NCI-H2227 treated with DMSO at 0.1 percent for 48 hours (cell line): ENCODE data around the gene RAD51B.
A peak's percentile ranks its signal among the peaks of the same experiment; 100 is the strongest.
"Not testable (repeated sequence)": the region's sequence is repeated elsewhere in the genome, so short reads cannot be mapped to it uniquely, and the experiment has no call there.

Source experiments
- DNase-seq: peaks from one replicate; lab custom pipeline; 2025; lab: John Stamatoyannopoulos, UW

RAD51B gene

DNA sequence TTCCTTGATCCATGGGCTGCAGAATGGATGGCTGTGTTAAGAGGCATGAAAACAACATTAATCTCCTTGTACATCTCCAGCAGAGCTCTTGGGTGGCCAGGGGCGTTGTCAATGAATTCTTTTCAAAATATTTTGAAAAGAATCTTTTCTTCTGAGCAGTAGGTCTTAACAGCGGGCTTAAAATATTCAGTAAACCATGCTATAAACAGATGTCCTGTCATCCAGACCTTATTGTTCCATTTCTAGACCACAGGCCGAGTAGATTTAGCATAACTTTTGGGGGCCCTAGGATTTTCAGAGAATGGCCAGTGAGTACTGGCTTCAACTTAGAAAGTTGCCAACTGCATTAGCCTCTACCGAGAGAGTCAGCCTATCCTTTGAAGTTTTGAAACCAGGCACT, 130.2 kb downstream of the RAD51B start:
- DNase-seq: no peak

DNA sequence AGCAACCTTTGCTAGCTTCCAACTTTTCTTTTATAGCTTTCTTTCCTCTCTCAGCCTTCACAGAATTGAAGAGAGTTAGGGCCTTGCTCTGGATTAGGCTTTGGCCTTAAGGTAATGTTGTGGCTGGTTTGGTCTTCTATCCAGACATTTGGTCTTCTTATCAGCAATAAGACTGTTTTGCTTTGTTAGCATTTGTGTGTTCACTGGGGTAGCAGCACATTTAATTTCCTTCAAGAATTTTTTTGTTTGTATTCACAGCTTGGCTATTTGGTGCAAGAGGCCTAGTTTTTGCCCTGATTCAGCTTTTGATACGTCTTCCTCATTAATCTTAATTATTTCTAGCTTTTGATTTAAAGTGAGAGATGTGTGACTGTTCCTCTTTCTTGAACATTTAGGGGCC, 130.8 kb downstream of the RAD51B start:
- DNase-seq: no peak

DNA sequence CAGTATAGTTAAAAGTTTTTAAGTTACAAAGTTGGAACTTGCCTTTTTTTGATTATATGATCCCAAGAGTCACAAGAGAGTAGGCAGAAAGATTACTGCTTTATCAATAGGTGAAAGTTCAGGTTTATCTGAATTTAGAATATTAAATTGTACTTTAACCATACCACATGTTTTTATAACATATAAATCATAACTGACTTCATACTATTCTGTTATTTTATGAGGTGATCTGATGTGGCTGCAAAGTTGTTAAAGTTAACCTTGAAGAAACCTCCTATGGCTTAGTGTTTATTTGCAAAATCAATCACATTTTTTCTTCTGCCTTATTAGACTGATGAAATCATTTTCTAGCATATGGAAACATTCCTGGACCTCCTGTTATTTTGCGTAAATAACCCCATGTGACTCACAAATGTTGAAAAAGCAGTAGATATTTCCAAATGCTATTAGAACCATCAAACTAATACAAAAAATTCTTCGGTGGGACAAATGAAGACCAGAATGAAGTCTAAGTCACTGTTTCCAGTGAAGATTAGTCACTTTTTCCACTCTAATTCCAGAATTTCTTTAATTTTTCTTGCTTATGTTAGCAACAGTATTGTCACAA, 132.1 kb downstream of the RAD51B start:
- no peak for DNase-seq

DNA sequence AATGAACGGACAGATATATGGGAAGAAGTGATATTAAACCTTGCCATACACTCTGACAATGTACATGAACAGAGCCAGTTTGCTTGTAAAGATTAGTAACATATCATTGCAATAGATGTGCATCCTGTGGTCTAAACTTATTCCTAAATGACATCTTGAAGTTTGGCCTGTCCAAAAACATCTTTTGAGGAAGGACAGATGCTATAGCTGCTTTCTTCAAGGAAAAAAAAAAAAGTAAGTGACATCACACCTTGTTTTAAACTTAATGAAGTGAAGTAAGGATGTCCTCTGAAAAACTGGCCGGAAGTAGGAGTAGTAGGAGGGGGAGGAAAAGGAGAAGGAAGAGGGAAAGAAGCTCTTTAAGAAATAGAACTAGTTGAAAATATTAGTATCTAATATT, 132.8 kb downstream of the RAD51B start:
- DNase-seq: no peak

DNA sequence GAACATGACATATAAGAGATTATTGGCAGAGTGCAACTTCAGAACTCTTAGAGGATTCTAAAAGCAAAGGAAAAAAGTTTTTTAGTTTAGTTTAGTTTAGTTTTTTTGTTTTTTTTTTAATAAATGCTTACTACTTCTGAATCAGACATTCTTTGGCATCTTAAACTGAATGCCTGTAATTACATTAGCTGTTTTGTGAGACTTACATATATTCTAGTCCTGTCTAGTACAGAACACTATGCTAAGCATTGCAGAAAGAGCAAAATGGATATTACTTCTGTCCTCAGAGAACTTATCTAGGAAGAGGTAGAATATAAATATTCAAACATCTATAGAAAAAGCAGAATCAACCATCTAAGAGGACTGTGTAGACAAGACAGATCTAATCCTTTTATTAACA, 133.2 kb downstream of the RAD51B start:
- DNase-seq: no peak

DNA sequence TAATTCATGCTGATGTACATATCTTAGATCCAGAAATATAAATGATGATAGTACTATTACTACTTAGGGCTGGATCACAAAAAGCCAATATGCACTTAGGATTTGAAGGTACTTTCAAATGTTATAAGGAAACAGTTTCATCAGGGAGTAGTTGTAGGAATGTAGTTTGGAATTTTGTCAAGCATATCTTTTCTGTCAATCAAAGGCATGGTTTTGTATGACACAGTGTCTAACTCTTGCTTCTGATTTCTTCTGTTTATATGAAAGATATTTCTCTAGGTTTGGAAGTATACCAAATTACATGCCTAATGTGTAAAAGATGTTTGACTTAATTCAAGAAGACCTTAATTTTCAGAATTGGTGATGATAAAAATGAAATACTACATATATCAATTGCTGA, 135.7 kb downstream of the RAD51B start:
- DNase-seq: no peak

DNA sequence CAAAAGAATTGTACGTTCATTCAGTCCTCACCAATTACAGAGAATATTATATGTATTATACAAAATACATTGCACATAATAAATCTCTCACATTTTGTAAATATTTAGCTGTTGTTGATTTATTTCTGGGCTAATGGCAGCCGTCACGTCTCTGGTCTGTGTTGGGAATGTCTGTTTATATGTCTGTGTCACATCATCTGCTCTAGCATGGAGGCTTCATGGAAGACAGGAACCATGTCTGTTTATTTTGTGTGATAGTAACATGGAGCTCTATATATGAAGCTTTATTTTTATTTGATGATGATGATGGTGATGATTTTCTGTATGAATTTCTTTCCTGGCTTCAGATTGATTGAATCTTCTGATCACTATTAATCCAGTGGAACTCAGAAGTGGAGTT, 138.4 kb downstream of the RAD51B start:
- DNase-seq: no peak

DNA sequence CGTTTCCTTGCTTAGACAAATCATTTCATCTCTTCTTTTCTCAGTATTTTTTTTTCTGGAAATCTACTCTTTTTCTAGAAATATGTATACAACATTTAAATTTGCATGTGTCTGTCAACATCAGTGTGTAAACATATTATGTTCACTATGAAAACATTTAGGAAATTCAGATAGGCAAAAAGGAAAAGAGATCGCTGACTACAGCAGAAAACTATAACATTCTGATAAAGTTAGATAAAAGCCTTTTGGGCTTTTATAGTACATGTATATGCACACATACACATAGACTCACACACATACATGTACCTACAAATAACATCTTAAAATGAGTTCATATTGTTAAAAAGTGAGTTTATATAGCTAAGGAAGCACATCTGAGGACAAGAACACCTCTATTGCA, 142.1 kb downstream of the RAD51B start:
- DNase-seq: no peak

DNA sequence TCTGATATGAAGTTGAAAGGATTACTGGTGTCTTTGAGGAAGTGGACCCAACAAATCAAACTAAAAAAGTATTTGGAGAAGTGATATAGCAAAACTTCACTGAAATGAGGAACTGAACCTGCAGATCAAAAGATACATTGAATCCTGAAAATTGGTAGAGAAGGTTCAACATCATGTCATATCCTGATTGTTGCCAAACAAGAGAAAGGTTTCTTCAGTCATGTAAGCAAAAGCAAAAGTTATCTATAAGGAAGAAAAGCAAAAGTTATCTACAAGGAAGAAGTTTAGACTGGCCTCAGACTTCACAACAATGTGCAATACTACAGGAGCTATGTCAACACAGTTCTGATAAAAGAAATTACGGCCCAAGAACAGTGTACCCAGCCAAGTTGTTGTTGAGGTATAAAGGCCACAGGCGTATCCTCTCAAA, 142.7 kb downstream of the RAD51B start:
- no peak for DNase-seq

DNA sequence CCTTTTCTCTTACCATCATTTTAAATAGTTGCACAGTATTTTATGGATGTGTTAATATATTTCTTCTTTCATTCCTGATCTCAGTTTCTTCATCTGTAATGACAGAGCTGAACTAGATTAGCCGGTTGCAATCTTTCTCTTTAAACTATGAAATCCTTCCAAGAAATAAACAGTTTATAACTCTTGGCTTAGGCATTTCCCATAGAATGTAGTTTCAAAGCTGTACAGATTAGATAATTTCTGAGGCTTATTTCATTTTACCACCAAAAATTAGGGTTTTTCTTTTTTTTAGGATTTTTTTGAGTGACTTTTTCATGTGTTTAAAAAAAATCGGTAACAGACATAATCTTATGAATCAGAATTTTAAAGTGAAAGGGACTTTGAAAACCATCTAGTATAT, 144.0 kb downstream of the RAD51B start:
- DNase-seq: no peak

DNA sequence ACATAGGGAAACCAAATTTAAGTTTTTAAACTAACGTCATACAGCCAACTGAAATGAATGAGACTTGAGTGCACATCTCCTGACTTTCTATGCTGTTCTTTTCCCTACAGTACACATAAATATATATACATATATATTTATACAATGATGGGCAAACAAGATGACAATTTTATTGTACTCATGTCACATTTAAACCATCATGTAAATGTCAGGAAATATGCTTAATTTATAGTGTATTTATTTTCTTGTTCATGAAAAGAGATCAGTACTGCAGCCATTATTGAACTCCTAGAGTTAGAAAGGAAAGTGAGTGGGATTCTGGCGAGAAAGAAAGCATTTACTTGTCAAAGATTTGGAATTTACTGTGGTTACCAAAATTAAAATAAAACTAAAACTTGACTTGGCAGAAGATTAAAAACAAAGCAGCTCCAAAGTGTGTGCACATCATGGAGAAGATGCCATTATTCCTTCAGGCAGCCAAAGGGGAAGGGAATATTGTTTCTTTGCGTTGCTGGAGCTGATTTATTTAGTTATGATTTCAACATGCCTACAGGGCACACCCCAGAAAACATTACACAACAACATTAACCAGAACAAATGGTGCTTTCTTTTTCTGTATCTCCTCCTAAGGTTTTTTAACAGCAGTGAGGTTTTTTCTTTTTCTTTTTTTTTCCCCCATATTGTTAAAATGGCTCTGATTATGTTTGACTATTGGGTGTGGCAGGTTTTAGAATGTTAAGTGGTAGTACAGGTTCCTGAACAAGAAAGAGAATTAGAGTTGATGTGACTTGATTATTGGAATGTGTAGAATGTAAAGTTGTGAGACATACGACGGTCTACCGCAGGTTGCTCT, 144.6 kb downstream of the RAD51B start:
- DNase-seq: no peak

DNA sequence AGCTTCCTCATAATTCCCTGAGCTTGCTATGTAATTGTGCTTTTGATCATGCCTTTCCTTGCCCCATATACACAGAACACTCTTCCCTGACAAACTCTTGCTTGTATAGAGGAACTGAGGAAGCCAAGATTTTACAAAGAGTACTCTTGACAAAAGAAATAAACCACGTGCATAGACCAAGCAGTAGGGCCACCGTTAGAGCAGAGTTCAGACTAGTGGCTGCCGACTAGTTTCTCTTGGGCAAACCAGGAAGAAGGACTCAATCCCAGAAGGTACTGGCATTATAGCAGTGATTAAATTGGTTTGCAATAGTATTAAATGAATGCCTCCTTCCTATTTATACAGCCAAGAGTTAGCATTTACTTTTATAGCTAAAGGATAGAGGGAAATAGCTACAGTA, 146.1 kb downstream of the RAD51B start:
- no peak for DNase-seq

DNA sequence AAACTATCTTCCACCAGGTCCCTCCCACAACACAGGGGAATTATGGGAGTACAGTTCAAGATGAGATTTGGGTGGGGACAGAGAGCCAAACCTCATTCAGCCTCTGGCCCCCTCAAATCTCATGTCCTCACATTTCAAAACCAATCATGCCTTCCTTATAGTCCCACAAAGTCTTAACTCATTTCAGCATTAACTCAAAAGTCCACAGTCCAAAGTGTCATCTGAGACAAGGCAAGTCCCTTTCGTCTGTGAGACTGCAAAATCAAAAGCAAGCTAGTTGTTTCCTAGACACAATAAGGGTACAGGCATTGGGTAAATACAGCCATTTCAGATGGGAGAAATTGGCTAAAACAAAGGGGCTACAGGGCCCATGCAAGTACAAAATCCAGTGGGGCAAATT, 147.6 kb downstream of the RAD51B start:
- no peak for DNase-seq

DNA sequence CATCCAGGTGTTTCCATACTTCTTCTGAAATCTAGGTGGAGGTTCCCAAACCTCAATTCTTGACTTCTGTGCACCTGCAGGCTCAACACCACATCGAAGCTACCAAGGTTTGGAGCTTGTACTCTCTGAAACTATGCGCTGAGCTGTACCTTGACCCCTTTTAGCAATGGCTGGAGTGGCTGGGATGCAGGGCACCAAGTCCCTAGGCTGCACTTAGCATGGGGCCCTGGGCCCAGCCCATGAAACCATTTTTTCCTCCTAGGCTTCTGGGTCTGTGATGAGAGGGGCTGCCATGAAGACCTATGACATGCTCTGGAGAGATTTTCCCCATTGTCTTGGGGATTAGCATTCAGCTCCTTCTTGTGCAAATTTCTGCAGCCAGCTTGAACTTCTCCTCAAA, 148.4 kb downstream of the RAD51B start:
- not testable (repeated sequence) for DNase-seq

DNA sequence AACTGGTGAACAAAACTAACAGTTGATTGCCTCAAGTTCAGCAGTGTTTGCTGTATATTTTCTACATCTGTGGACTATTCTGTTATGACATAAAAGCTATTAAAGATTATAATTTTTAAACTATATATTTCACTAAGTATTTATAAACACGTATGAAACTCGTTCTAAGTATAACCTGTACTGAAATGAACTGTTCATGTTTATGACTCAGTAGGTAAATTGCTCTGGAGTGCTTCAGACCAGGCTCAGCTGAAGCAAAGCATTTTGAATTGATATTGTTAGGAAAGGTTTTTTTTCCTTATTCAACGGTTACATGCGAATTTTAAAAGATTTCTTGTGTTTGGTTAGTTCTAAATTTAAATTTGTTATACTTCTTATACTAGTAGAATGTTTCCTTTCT, 151.3 kb downstream of the RAD51B start:
- no peak for DNase-seq

DNA sequence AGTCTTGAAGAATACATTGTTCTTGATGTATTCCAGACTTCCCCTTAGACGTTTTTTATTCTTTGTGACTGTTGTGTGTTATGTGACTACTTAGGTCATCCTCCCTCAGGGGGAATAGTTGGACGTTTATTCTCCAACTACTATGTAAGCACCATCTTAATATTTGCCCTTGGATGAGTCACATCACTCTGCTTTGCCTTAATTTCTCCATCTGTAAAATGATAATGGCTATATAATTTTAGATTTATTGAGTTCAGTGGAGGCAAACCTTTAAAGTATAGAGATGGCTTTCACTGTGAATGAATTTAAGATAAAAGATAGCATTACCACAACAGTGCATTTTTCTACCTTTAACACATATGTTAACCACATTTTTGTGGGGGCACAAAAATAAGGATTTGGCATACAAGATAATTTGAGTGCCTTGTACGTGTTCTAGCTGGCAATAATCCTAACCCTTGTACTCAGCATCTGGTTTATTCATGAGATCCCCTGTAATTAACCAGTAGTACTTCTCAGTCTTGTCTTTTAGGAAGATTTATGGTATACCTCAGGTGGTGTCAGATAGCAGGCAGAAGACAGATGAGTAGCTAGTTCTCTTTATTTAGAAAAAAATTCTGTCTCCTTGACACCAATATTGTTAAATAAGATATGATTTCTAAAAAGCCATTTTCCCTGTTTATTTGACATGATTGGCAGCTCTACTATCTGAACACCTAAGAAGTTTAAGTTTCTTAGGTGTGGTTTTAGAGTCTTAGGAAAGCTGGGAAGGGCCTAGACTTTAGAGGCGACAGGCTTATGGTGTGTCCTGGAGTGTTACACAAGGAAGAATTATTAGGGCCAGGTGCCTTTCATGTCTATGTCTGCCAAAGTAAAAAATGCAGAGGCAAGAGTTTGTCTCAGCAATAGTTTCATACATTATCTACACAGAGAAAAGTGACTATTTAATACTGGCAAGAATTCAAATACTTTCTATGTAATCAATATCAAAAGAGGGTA, 152.3 kb downstream of the RAD51B start:
- peak; percentile 60 for DNase-seq

DNA sequence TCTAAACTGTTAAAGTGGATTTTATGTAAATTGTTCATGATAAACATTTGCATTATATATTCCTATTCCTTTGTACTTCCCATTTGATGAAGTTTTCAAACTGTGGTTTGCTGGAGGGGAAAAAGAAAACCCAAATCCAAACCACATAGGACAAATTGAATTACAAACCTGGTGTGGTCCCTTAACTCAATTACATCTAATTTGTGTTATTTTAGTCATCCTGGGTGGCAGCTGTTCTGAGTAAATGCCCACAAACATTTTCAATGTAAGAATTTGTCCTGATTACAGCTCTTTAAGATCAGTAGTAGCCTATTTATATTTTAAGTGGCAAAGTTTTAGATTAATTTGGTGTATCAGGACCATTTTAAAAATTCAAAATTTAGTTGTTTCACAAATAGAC, 153.9 kb downstream of the RAD51B start:
- no peak for DNase-seq

DNA sequence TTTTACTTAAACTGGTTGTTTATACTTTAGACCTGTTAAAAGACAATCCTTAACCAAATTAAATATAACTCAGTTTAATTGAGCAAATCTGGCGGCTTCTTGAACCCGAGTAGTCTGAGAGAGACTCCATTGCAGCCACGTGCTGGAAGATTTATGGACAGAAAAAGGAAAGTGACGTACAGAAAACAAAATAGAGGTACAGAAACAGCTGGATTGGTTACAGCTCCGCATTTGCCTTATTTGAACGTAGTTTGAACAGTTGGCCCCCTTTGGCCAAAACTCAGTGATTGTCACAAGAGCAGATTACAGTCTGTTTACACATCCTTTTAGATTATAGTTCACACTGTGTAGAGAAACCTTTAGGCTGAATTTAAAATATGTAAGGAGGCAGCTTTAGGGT, 155.9 kb downstream of the RAD51B start:
- DNase-seq: no peak

DNA sequence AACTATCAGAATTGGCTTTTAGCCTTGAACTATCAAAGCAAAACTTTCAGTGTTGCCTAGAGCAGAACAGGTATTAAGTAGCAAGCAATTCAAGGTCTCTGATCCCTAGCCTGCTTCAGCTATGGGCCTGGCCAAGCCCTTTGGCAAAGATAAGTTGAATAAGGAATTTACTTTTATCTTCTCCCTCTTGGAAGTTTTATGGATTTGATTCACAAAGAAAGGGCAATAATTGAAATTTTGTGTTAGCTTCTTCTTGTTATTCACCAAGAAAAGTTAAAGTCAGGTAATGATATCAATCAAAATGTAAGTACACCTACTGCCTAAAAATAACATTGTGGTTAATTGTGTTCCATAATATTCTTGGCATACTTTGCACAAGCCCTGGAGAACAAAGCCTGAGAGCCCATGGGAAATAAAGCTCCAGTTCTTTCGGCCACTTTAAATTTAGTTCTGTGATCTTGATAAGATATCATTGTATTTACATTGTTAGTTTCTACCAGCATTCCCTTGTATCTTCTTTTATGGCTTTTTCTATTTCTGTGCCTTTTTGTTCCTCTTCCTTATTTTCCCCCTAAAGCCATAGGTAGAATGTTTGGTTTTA, 158.0 kb downstream of the RAD51B start:
- no peak for DNase-seq

DNA sequence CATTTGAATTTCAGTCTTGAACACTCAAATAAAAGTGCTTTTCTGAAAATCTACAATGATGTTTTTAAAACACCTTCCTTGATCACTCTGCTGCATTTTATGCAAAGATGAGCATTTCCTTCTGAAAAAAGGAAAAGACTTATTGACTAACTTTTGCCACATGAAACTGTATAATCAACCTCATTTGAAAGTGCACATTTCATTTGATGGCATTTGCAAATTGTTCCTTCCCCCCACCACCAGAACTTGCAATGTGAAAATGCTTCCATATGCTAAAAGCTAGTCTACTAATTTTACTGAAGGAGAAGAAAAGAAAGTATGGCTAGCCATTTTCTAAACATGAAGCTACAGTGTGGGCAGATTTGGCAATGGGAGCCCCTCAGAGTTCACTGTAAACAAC, 159.2 kb downstream of the RAD51B start:
- DNase-seq: no peak

DNA sequence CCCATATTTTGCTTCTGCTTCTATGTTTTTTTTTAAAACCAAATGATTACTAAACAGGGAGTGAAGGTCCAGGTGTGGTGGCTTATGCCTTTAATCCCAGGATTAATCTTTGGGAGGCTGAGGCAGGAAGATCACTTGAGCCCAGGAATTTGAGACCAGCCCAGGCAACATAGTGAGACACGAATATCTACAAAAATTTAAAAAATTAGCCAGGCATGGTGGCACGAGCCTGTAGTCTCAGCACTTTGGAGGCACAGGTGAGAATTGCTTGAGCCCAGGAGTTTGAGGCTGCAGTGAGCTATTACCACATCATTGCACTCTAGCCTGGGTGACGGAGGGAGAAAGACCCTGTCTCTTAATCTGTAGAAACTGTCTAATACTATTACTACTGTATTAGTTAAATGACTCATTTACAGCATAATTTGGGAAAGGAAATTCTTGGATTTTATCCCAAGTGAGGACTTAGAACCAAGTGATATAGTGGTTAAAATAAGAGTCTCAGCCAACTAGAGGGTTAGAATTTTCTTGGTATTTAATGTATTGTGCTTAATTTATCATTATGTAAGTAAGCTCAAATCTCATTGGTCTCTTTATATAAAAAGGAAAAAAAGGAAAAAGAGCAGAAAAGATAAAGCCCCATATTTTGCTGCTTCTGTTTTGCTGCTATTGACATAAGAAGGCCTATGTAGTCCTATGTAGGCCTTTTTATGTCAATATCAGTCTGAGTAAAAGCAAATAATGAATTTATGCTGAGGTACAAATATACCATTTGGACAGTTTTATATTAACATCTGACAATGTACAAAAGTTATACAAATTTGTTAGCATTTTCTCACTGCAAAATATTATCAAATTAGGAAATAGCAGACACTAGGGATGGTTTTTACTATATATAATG, 163.4 kb downstream of the RAD51B start:
- DNase-seq: no peak
